ENCODE results near the gene MYO5C.
"Not testable (repeated sequence)": the region's sequence is repeated elsewhere in the genome, so short reads cannot be mapped to it uniquely, and the experiment has no call there.

MYO5C gene

DNA sequence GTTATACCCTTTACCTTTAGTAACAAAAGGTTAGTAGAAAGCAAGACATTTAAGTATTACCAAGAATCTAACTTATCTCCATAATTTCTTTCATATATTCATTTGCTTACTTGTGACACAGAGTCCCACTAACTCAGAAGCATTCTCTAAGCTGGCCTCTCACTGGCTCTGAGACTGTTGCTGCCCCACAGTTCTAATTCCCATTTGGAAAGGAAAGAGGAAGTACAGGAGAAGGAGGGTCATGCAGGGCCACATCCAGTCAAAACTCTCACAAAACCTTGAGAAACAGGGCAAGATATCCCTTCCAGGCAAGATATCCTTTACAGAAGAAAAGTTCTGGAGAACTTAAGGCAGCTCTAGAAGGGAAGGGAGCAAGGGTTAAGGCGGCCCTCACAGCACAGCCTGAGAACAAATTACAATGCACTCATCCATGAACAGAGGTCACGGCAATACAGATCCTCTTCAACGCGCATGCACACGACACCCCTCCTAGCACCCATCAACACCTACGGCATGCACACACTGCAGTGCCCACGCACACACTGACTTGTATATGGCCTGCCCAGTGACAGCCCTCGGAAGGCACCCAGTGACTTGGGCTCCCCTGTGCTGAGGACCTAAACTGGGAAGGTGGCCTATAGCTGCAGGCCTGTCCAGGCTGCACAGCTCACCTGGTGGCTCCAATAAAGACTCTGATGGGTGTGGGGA is 13.0 kb upstream of the MYO5C start:
- no peak for DNase-seq (ENCODE audit: low read depth, low spot score)
- H3K4me3 ChIP-seq (ENCODE audit: low read length): no peak overlapping the region

DNA sequence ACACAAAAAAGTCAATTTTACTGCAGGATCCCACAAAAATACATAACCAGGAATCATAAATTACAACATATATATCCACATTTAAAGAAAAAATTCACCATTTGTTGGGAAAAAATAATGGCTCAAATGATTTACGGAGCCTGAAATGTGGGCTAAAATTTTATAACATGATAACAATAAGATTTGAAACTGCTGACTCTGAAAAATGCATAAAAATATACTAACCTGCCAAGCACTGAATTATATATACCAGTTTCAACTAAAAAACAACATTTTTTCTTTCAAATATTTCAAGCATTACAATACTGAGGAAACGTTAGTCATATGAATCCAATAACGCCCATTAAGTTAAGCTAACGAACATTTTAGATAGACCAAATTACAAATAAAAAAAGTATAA is 12.2 kb upstream of the MYO5C start:
- H3K4me3 ChIP-seq (ENCODE audit: low read length): no peak overlapping the region
- DNase-seq (ENCODE audit: low read depth, low spot score): no peak

DNA sequence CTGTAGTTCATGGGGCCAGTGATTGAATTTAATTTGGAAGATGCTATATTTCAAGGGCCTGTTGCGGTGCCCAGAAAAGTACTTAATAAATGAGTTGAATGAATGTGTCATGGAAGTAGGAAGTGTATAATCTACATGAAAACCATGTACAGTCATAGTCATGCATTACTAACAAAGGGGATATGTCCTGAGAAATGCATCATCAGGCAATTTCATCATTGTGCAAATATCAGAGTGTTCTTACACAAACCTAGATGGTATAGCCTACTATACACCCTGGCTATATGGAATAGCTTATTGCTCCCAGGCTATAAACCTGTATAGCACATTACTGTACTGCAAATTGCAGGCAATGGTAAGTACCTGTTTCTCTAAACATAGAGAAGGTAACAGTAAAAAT is 10.7 kb upstream of the MYO5C start:
- no peak for DNase-seq (ENCODE audit: low read depth, low spot score)
- H3K4me3 ChIP-seq (ENCODE audit: low read length): no peak overlapping the region

DNA sequence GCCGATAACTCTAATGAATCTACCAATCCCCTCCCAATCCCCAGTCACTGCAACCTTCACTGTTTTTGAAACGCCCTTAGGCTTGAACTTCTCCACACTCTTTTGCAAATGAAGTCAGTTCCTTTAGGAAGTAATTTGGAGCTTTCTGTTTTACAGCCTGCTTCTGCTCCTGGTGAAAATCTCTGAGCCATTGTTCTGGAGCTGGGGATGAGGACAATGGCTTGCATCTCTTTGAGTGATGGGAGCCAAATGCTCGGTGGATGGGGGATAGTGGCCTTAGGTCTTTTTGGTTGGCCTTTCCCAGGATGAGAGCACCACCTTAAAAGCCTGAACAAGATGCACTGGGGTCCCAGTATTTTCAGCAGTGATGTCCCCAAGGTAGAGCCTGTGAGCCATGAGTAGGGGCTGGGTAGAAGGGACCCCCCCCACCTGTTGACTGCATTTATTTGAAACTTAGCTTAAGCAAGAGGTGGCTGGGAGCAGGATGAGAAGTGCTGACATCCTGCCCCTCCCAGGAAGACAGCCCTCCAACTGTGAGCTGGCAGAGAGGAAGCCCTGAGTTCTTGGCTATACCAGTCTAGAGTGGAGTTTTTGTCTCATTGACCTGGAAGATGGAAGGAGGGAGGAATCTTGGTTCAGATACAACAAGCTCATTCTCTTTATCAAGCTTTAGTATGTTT is 7.6 kb upstream of the MYO5C start:
- H3K4me3 ChIP-seq (ENCODE audit: low read length): no peak overlapping the region
- DNase-seq (ENCODE audit: low read depth, low spot score): no peak

DNA sequence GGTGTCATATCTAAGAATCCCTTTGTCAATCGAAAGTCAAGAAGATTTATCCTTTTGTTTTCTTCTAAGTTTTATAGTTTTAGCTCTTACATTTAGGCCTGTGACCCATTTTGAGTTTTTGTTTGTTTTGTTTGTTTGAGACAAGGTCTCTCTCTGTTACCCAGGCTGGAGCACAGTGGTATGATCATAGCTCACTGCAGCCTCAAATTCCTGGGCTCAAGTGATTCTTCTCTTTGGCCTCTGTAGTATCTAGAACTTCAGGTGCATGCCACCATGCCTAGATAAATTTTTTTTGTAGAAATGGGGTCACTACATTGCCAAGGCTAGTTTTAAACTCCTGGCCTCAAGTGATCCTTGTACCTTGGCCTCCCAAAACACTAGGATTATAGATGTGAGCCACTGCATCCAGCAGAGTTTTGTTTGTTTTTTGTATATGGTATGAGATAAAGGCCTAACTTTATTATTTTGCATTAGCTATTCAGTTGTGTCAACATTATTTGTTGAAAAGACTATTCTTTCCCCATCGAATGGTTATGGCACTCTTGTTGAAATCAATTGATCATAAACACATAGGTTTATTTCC is 5.8 kb upstream of the MYO5C start:
- no peak for DNase-seq (ENCODE audit: low read depth, low spot score)
- no peak overlapping the region for H3K4me3 ChIP-seq (ENCODE audit: low read length)

DNA sequence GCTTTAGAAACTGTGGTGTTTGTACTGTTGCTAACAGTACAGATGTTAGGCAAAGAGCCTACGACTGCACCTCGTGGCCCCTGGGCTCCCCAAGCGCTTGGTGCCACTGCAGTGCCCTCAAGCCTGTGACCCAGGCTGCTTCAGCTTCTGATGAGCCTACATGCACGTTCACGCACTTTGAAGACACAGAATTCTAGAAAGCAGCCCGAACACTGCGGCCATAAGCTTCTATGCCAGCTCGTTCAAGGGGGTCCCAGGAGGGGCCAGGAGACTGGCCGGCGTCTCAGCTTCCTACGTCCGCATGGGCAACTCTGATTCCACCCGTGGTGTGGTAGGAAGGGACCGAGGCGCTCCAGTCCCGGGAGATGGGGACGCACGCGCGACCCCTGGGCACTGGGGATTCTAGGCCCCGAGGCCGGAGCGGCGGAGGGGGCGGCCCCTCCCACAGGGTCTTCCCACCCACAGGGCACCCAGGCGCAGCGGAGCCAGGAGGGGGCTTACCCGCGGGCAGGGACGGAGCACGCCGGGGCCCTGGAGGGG is 653 bp downstream of the MYO5C start:
- H3K4me3 ChIP-seq (ENCODE audit: low read length): no peak overlapping the region
- no peak for DNase-seq (ENCODE audit: low read depth, low spot score)

DNA sequence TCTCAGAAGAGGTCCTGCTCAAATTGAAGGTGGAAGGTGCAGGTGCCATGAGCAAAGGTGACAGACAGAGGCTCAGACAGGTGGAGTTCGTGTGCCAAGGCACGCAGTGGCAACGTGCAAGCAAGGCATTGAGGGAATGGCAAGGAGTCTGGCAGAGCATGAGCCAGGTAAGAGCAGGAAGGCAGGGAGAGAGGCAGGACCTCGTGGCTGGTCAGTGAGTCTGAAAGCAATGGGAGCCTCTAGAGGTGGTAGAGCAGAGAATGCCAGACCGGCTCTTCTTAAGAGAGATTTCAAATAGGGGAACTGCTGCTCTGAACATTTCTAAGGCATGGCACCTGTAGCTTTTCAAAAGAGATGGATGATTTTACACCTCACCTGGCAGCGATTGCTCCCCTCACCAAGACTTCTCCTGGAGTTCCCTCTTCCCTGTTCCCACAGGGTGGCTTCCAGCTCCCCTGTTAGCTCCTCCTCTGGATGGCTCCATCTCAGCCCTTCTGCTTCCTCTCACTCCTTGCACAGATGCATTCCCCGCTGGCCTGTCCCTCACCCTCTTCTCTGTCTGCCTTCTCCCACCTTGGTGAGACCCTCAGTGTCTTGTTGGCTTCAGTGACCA is 2.7 kb downstream of the MYO5C start:
- no peak for DNase-seq (ENCODE audit: low read depth, low spot score)
- H3K4me3 ChIP-seq (ENCODE audit: low read length): no peak overlapping the region

DNA sequence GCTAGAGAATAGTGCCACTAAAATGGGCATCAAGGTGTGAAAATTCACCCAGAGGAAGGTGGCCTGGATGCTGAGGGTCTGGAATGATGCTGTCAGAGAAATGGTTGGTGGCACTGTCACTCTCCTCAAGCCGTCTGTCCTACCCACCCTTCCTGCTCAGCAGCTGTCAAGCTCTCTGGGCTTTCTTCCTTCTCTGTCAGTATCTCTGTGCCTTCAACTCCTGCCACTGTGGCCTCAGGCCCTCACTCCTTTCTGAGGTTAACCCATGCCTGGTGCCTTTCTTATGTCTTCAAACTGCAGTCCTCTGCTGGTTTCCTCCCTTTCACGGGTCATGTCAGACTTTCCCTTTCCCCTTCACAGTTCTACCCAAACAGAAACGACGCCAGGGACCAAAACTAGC is 4.4 kb downstream of the MYO5C start:
- H3K4me3 ChIP-seq (ENCODE audit: low read length): no peak overlapping the region
- DNase-seq (ENCODE audit: low read depth, low spot score): no peak

DNA sequence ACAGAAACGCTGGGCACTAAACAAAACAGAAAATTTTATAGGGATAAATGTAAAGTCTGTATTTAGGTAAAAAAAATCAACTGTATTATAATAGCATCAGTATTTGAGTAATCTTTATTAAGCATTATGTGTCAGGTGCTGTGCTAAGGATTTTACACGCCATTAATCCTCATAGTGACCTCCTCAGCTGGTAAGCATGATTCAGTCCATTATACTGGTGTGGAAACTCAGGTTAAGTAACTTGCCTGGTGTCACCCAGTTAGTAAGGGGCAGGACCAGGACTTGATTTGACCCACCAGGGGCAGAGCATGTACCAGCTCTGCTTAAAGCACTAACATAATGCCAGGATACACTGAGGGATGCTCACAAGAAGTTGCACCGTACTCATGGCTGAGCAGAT is 4.8 kb downstream of the MYO5C start:
- no peak overlapping the region for H3K4me3 ChIP-seq (ENCODE audit: low read length)
- no peak for DNase-seq (ENCODE audit: low read depth, low spot score)

DNA sequence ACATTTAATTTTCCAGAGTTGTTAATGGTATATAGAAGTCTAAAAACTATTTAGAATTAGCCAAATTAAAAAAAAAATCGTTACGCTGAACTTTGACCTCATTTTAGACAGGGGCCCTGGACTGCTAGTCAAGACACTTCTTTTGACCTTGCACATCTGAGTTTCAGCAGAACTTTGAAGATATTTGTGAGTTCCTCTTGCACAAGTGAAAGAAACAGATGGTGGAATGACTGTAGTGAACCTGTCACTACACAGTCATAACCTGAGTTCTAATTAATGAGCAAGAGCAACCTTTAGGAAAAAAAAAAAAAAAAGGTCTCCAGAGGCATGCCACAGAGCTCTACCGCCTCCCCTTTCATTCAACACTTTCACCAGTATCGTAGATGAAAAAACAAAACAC is 5.3 kb downstream of the MYO5C start:
- DNase-seq (ENCODE audit: low read depth, low spot score): no peak
- H3K4me3 ChIP-seq (ENCODE audit: low read length): no peak overlapping the region

DNA sequence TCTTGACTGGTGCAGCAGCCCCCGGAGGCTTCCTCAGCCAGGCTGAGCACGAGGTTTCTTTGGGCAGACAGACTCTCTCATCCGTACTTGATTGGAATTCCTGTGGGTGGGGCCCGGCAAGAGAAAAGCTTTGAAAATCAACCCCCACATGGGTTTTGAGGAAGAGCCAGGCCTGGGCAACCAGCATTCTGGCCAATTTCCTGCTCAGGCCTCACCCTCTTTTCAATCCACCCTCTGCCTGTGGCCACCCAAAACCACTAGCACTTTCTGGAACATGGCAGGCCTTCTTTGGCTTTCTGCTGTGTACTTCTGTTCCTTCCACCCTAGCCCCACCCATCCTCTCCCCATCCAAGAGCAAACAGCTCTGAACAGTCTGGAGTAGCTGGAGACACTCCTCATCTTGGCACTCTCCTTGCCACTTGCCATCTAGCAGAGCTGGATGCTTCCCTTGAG is 5.9 kb downstream of the MYO5C start:
- H3K4me3 ChIP-seq (ENCODE audit: low read length): no peak overlapping the region
- no peak for DNase-seq (ENCODE audit: low read depth, low spot score)

DNA sequence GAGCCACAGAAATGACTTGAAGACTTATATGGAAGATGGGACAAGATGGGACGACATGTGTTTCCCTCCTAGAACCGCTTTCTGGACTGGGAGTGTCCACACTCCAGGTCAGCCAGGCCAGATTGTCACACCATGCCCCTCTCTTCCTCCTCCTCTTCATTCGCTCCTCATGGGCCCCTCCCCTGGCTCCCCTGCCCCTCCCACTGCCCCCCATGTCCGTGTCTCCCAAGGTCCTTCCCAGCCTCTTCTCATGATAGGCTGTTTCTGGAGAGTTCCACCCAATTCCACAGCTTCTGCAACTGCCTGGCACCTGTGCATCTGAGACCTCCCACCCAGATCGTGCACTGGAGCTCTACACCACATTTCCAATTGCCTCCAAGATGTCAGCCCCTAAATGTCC is 6.6 kb downstream of the MYO5C start:
- H3K4me3 ChIP-seq (ENCODE audit: low read length): no peak overlapping the region
- DNase-seq (ENCODE audit: low read depth, low spot score): no peak

DNA sequence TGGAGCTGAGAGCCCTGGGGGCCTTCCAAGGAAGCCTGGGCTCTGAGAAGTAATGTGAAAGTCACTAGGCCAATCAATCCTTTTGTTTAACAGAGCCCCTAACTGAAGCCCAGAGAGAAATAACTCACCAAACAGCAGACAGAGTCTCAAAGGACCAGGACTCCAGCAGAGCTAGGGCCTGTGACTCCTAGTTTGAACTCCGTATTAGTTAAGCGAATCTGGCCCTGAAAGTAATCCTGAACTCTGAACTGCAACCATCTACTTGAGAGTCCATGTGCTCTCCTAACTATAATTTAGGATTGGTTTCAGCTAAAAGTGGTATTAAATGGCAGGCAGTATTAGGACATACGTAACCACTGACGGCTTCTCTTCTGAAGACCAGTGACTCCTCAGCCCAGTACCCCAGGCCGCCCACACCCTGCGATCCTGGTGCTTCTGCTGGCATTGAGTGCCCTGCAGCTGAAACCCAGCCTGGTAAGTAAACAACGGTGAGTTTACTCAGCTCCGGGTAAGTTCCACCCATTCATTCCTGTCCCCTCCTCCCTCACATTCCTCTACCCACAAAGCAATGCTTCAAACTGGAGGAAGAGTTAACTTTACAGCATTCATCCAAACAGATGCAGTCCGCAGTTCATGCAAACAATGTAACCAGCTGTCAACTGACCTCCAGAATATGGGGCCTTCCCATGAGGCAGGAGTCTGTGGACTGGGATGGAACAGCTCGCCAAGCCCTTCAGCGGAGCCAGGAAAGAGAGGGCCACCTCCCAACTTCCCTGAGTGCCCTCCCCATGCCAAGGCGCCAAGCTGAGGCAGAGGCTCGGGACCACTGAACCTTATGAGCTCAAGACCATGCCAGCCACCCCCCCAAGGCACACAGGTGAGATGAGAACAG is 7.3 kb downstream of the MYO5C start:
- DNase-seq (ENCODE audit: low read depth, low spot score): no peak
- no peak overlapping the region for H3K4me3 ChIP-seq (ENCODE audit: low read length)

DNA sequence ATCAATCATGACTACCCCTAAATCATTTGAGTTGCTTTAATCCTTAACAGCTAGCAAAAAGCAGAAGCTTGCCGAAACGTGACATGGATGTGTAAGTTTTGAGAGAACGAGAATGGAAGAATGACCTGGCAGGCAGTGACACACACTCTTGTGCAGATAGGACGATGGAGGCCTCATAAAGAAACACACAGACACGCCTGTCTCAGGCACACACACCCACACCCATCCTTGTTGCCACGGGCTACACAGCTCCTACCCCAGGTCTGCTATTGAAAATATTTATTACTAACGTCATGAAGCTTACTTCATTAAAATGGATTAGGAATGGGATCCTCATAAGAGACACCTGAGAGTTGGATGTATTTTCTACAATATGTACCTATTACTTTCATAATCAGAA is 8.5 kb downstream of the MYO5C start:
- DNase-seq (ENCODE audit: low read depth, low spot score): no peak
- H3K4me3 ChIP-seq (ENCODE audit: low read length): no peak overlapping the region

DNA sequence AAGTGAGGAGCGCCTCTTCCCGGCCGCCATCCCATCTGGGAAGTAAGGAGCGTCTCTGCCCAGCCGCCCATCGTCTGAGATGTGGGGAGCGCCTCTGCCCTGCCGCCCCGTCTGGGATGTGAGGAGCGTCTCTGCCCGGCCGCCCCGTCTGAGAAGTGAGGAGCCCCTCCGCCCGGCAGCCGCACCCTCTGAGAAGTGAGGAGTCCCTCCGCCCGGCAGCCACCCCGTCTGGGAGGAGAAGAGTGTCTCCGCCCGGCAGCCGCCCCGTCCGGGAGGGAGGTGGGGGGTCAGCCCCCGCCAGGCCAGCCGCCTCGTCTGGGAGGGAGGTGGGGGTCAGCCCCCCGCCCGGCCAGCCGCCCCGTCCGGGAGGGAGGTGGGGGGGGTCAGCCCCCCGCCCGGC is 9.7 kb downstream of the MYO5C start:
- H3K4me3 ChIP-seq (ENCODE audit: low read length); DNase-seq (ENCODE audit: low read depth, low spot score): not testable (repeated sequence)

DNA sequence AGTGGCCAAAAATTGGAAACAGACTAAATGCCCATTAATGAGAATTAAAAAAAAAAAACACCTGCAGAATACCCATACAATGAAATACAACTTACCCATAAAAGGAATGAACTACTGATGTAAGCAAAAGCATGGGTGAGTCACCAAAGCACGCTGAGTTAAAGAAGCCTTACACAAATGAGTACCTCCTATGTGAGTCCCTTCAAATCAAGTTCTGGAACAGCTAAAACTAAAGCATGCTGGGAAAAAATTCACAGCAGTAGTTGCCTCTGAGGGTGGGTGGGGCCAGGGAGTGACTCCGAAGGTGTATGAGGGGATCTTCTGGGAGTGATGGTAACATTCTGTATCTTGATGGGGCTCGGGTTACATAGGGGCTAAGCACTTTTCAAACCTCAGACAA is 11.4 kb downstream of the MYO5C start:
- no peak for DNase-seq (ENCODE audit: low read depth, low spot score)
- H3K4me3 ChIP-seq (ENCODE audit: low read length): no peak overlapping the region

DNA sequence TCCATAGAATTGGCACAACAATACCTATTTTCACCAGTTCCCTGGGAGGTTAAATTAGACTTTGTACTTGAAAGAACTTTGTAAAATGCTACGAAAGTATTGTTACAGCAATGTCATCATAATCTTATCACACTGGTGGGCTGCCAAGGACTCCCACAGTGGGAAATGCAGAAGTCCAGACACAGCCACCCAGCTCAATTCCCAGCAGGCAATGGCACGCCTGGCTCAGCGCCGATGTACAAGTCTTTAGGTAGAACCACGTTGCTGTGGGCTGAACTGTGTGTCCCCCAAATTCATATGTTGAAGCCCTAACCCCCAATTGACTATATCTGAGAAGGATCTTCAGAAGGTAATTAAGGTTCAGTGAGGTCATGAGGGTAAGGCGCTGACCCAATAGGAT is 12.3 kb downstream of the MYO5C start:
- no peak overlapping the region for H3K4me3 ChIP-seq (ENCODE audit: low read length)

DNA sequence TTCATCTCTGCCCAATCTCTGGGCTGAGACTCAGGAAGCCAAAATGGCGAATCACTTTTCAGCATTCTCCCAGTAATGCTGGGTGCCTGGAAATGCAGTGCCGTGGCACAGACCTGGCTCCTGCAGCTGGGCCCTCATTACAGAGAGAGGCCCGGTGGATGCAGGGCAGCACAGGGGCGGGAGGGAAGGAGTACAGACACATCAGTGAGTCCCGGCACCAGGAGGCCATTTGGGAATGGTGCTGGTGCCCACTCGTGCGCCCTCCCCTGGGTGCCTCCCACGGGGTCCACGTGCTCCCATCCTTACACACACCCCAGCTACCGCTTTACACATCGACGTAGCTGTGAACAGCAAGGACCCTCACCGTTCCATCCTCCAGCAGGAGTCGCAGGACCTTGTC is 13.2 kb downstream of the MYO5C start:
- H3K4me3 ChIP-seq (ENCODE audit: low read length): no peak overlapping the region
- no peak for DNase-seq (ENCODE audit: low read depth, low spot score)

More for the DNA sequence above, 12.3 kb downstream of the MYO5C start:
- DNase-seq (ENCODE audit: low read depth, low spot score): no peak

Measured in Jurkat, Clone E6-1 (cell line).